ENCODE results near the gene EVPL. TPM values are rescaled to one million over a fixed set of nuclear protein-coding genes. Genes with fewer than 3 reads are reported as not detected.

The EVPL gene
- 10 to 100 TPM in 2 of 5 donors, 1 to 10 TPM in 3; 1.2 to 89.8 (median 9.7) TPM for total RNA-seq
- 100 to 1,000 TPM in 1 of 3 donors, 1 to 10 TPM in 2; 1.8 to 105 (median 8.2) TPM for polyA plus RNA-seq
- long read RNA-seq, donor 1: 0 reads
- long read RNA-seq, donor 2, partial matches to known transcripts: 17 of 17 reads
- long read RNA-seq, donor 2, other reads (novel, unspliced or antisense): 0 of 17 reads
- long read RNA-seq, donor 3: 0 reads
- long read RNA-seq, donor 4: 0 reads
- long read RNA-seq, donor 5, full-length matches to known transcripts: 1 of 14 reads
- long read RNA-seq, donor 5, partial matches to known transcripts: 13 of 14 reads
- long read RNA-seq, donor 5, other reads (novel, unspliced or antisense): 0 of 14 reads
- long read RNA-seq, donor 6: 0 reads
- long read RNA-seq, donor 7: 0 reads
- long read RNA-seq, donor 8: 0 reads
- long read RNA-seq, donor 9: 0 reads
- long read RNA-seq, donor 10: 0 reads

DNA sequence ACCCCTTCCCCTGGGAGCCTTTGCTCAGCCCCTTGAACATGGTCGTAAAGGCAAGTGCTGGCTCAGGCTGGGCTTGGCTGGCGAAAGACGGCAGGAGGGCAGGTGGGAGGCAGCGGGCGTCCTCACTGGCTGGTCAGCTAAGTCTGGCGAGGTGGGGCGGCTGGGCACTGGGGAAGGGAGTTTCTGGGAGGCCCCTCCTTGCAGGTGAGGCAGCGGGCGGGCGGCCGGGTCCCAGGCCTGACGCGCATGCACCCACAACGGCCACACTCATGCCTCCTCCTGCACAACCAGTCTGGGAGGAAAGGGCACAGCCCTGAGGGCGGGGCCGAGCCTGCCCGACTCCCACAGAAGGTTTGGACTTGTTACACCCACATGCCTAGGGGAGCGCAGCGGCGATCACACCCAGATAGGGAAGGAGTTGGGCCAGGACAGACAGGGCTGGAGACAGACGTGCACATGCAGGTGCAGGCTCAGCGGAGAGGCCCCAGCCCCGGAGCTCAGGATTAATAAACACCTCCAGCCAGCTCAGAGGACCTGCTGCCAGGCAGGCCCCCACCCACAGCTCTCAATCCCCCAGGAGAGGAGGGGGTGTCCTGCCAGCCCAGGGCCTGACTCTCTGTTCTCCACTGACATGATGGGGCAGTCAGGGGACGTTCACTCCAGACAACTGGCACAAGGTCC lies at the start of gene EVPL:
TSS of gene EVPL (minus strand) at position 148 of the 681 bp plus-strand sequence. CDS start at position 40, 108 bp downstream.
- intact Hi-C loops (cut with DNase I; ENCODE audit: low total_unique reads): loop anchor here (10.0 kb wide), 1 partner anchor 268 kb away; no protein-coding TSS in a partner anchor
- Histone ChIP-seq H3K4me1 (peaks cover 6 to 32% (median 18%) of the 10 kb centered on the region in 4 donors), H3K36me3 (peaks cover 0 to 11% (median 7%) of the 10 kb centered on the region in 4 donors), H3K27me3 (peaks cover 0 to 3% (median 0%) of the 10 kb centered on the region in 3 donors), H3K27ac (peak within 1 kb of the TSS; percentile 26 to 77 (median 60)), H3K9me3 (no peaks in the 10 kb centered on the region), H3K4me3 (peak within 1 kb of the TSS; percentile 29 to 48 (median 42))
- 27 to 73% (median 38%) methylated on average over 9 to 24 of the region's 24 CpGs for WGBS, 5 donors
- TF ChIP-seq EP300 (IDR thresholded peaks at IDR 0.05): no peak
- TF ChIP-seq POLR2AphosphoS5 (IDR thresholded peaks at IDR 0.05): peak in 1 of 3 donors; percentile 56
- peak; percentile 88 to 90 for DNase-seq

- H3K27me3 ChIP-seq: peaks cover 40 to 75% (median 66%) of the 10 kb centered on the region in 3 donors
- 3 to 15% (median 6%) methylated on average over 21 to 41 of the region's 41 CpGs for WGBS, 5 donors
- no peaks in the 10 kb centered on the region for H3K36me3 ChIP-seq
- TF ChIP-seq EP300 (IDR thresholded peaks at IDR 0.05) (no peak), POLR2A (IDR thresholded peaks at IDR 0.05) (no peak), POLR2AphosphoS5 (IDR thresholded peaks at IDR 0.05) (no peak)
- TF ChIP-seq, protein P1, sequence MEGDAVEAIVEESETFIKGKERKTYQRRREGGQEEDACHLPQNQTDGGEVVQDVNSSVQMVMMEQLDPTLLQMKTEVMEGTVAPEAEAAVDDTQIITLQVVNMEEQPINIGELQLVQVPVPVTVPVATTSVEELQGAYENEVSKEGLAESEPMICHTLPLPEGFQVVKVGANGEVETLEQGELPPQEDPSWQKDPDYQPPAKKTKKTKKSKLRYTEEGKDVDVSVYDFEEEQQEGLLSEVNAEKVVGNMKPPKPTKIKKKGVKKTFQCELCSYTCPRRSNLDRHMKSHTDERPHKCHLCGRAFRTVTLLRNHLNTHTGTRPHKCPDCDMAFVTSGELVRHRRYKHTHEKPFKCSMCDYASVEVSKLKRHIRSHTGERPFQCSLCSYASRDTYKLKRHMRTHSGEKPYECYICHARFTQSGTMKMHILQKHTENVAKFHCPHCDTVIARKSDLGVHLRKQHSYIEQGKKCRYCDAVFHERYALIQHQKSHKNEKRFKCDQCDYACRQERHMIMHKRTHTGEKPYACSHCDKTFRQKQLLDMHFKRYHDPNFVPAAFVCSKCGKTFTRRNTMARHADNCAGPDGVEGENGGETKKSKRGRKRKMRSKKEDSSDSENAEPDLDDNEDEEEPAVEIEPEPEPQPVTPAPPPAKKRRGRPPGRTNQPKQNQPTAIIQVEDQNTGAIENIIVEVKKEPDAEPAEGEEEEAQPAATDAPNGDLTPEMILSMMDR (IDR thresholded peaks at IDR 0.05): no peak
- no peak overlapping the region for H3K27ac ChIP-seq
- H3K4me3 ChIP-seq: peak overlapping the region in 2 of 4 donors; percentile 15 to 23
- no peaks in the 10 kb centered on the region for H3K9me3 ChIP-seq
- peaks cover 42 to 70% (median 63%) of the 10 kb centered on the region in 4 donors for H3K4me1 ChIP-seq
- DNase-seq: no peak
- intact Hi-C loops (cut with DNase I; ENCODE audit: low total_unique reads): no loop called here
Measured at GRCh38 chr17:76076146-76076764, 49.1 kb upstream of the EVPL start.

- H3K4me3 ChIP-seq: peak overlapping the region in 3 of 4 donors; percentile 1 to 36 (median 12)
- no peak overlapping the region for H3K27ac ChIP-seq
- peaks cover 40 to 73% (median 66%) of the 10 kb centered on the region in 3 donors for H3K27me3 ChIP-seq
- intact Hi-C loops (cut with DNase I; ENCODE audit: low total_unique reads): no loop called here
- peaks cover 49 to 75% (median 68%) of the 10 kb centered on the region in 4 donors for H3K4me1 ChIP-seq
- no peak for TF ChIP-seq EP300 (IDR thresholded peaks at IDR 0.05)
- no peak for TF ChIP-seq POLR2A (IDR thresholded peaks at IDR 0.05)
- TF ChIP-seq, protein P1 (IDR thresholded peaks at IDR 0.05): no peak
- TF ChIP-seq POLR2AphosphoS5 (IDR thresholded peaks at IDR 0.05): no peak
- peak in 1 of 2 donors; percentile 53 for DNase-seq
- peaks cover 0 to under 1% (median 0%) of the 10 kb centered on the region in 4 donors for H3K36me3 ChIP-seq
- WGBS, 5 donors: 3 to 7% (median 7%) methylated on average over 40 to 48 of the region's 48 CpGs
- H3K9me3 ChIP-seq: no peaks in the 10 kb centered on the region
Measured at GRCh38 chr17:76075364-76076145, 48.4 kb upstream of the EVPL start.

Measured in stomach (tissue), 19 donors.